ENCODE measurements around the gene TMTC2.

TMTC2 gene

DNA sequence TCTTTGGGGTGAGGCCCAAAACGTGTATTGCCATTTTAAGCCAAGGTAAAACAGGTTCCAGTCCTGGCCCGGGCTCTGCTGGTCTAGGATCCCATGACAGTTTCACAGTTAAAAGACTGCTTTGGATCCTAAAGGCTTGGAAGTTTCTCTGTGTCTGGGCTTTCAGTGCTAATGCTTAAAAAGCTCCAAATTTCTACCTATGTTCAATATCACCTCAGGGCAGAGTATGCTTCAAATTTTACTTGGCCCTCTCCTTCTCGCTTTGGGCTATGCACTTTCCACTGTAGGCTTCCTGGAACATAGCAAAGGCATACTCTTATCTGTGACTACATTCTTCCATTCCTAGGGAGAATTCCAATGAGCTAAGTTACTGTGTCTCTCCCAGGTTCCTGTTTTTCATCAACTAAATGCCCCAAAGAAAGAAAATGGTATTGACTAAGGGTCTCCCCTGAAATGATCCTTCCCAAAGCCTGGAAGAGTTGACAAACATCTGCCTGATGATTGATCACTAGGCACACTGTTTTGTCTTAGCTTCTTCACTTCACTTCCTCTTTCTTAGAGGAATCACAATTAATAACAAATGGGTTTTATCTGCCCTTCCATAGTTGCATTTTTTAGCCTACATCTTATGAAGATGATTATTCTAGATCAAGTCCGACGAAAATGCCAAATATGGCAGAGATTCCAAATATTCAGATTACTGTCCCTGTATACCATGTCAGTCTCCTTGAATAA is 79.4 kb downstream of the TMTC2 start:
- H4K8ac ChIP-seq (ENCODE audit: low read length): no peak overlapping the region
- H3K9ac ChIP-seq (ENCODE audit: low read length): no peak overlapping the region
- H3K9me3 ChIP-seq (ENCODE audit: control insufficient read depth, low read length): no peaks in the 10 kb centered on the region
- H3K79me1 ChIP-seq (replicated peaks; ENCODE audit: low read length, poor library complexity, severe bottlenecking): no peaks in the 10 kb centered on the region
- H3K27me3 ChIP-seq (ENCODE audit: control insufficient read depth in 1 of 2, insufficient read depth in 1 of 2, low read length in 2 of 2): no peaks in the 10 kb centered on the region
- no peak overlapping the region for H2AK5ac ChIP-seq (ENCODE audit: low read length, severe bottlenecking)
- H2BK15ac ChIP-seq (ENCODE audit: low read depth, poor library complexity, severe bottlenecking): no peak overlapping the region
- H2BK12ac ChIP-seq (ENCODE audit: low read length in 2 of 2): no peak overlapping the region
- H3K36me3 ChIP-seq (ENCODE audit: control insufficient read depth in 1 of 2, insufficient read depth in 2 of 2, low read depth in 1 of 2, low read length in 2 of 2): no peaks in the 10 kb centered on the region
- H3K18ac ChIP-seq (ENCODE audit: low read depth in 1 of 2, low read length in 2 of 2): no peak overlapping the region
- H3K4me1 ChIP-seq (ENCODE audit: control insufficient read depth, insufficient read depth, low read depth, low read length): no peaks in the 10 kb centered on the region
- 86% methylated on average over 5 of the region's 5 CpGs for WGBS
- H4K91ac ChIP-seq (ENCODE audit: low read length): no peak overlapping the region
- H2AFZ ChIP-seq (ENCODE audit: low read depth, low read length): no peak overlapping the region
- H3K27ac ChIP-seq (ENCODE audit: low read length, poor library complexity, severe bottlenecking): no peak overlapping the region
- no peak overlapping the region for H2BK120ac ChIP-seq (ENCODE audit: low read depth, low read length)
- no peak overlapping the region for H3K23ac ChIP-seq (ENCODE audit: low read length in 2 of 2)
- no peak for DNase-seq
- H2BK5ac ChIP-seq (ENCODE audit: low read depth, low read length, poor library complexity, severe bottlenecking): no peak overlapping the region
- H3K4me3 ChIP-seq (ENCODE audit: insufficient read depth in 1 of 2, low read depth in 1 of 2, low read length in 2 of 2): no peak overlapping the region
- H3K14ac ChIP-seq (ENCODE audit: low read length in 2 of 2): no peak overlapping the region
- H3K4me2 ChIP-seq (ENCODE audit: low read length, poor library complexity, severe bottlenecking): no peak overlapping the region
- no peak overlapping the region for H3K4ac ChIP-seq (ENCODE audit: low read depth in 1 of 2, low read length in 2 of 2)

DNA sequence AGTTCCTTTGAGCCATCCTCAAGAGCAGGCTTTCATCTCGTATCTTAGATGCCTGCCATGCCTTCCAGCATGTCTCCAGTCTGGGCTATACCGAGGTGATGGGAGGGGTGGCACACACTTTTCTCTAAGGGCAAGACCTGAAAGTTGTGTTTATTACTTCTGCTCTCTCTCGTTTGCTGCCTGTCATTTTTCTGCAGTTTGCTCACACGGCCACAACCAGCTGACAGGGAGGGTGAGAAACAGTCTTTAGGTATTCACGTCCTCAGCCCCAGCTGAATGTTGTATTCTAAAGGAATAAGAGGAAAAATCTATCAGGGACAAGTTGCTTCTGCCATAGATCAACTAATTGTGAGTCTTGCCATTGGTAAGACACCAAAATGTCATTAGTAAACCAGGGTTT is 88.0 kb downstream of the TMTC2 start:
- Histone ChIP-seq H3K4me3 (ENCODE audit: insufficient read depth in 1 of 2, low read depth in 1 of 2, low read length in 2 of 2) (no peak overlapping the region), H3K27me3 (ENCODE audit: control insufficient read depth in 1 of 2, insufficient read depth in 1 of 2, low read length in 2 of 2) (no peaks in the 10 kb centered on the region), H3K36me3 (ENCODE audit: control insufficient read depth in 1 of 2, insufficient read depth in 2 of 2, low read depth in 1 of 2, low read length in 2 of 2) (no peaks in the 10 kb centered on the region), H3K79me1 (replicated peaks; ENCODE audit: low read length, poor library complexity, severe bottlenecking) (no peaks in the 10 kb centered on the region), H4K8ac (ENCODE audit: low read length) (no peak overlapping the region), H3K4ac (ENCODE audit: low read depth in 1 of 2, low read length in 2 of 2) (no peak overlapping the region), H2AK5ac (ENCODE audit: low read length, severe bottlenecking) (no peak overlapping the region), H2BK12ac (ENCODE audit: low read length in 2 of 2) (no peak overlapping the region), H4K91ac (ENCODE audit: low read length) (no peak overlapping the region), H2BK15ac (ENCODE audit: low read depth, poor library complexity, severe bottlenecking) (no peak overlapping the region), H3K9ac (ENCODE audit: low read length) (no peak overlapping the region), H3K14ac (ENCODE audit: low read length in 2 of 2) (no peak overlapping the region), H2BK5ac (ENCODE audit: low read depth, low read length, poor library complexity, severe bottlenecking) (no peak overlapping the region), H2AFZ (ENCODE audit: low read depth, low read length) (no peak overlapping the region), H3K27ac (ENCODE audit: low read length, poor library complexity, severe bottlenecking) (no peak overlapping the region), H3K4me2 (ENCODE audit: low read length, poor library complexity, severe bottlenecking) (no peak overlapping the region), H3K9me3 (ENCODE audit: control insufficient read depth, low read length) (no peaks in the 10 kb centered on the region), H3K4me1 (ENCODE audit: control insufficient read depth, insufficient read depth, low read depth, low read length) (no peaks in the 10 kb centered on the region), H3K18ac (ENCODE audit: low read depth in 1 of 2, low read length in 2 of 2) (no peak overlapping the region), H2BK120ac (ENCODE audit: low read depth, low read length) (no peak overlapping the region), H3K23ac (ENCODE audit: low read length in 2 of 2) (no peak overlapping the region)
- DNase-seq: no peak
- WGBS: 77% methylated on average over 5 of the region's 5 CpGs

DNA sequence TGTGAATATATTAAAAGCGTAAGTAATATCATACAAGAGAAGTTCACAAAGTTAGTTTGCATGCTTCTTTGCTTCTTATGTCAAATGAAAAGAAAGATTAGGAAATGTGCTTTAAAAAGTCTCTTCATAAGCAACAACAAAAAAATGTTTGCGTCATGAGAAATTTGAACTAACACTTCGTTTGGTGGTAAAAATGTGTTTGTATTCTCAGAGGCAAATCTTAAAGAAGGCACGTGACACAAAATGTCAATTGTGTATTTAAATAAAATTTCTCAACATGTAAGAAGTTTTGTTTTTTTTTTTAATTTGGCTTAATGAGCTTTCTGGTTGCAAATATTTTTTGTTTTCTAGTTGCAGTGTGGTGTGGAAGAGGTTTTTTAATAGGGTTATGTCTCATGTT is 93.8 kb downstream of the TMTC2 start:
- peaks cover 3% of the 10 kb centered on the region for H3K79me1 ChIP-seq (replicated peaks; ENCODE audit: low read length, poor library complexity, severe bottlenecking)
- H2BK5ac ChIP-seq (ENCODE audit: low read depth, low read length, poor library complexity, severe bottlenecking): no peak overlapping the region
- no peak overlapping the region for H4K8ac ChIP-seq (ENCODE audit: low read length)
- no peak overlapping the region for H2AFZ ChIP-seq (ENCODE audit: low read depth, low read length)
- DNase-seq: no peak
- H3K9me3 ChIP-seq (ENCODE audit: control insufficient read depth, low read length): no peaks in the 10 kb centered on the region
- H4K91ac ChIP-seq (ENCODE audit: low read length): no peak overlapping the region
- no peak overlapping the region for H3K9ac ChIP-seq (ENCODE audit: low read length)
- H3K27ac ChIP-seq (ENCODE audit: low read length, poor library complexity, severe bottlenecking): no peak overlapping the region
- no peak overlapping the region for H2BK12ac ChIP-seq (ENCODE audit: low read length in 2 of 2)
- 96% methylated on average over 3 of the region's 4 CpGs for WGBS
- H3K23ac ChIP-seq (ENCODE audit: low read length in 2 of 2): no peak overlapping the region
- H3K4ac ChIP-seq (ENCODE audit: low read depth in 1 of 2, low read length in 2 of 2): no peak overlapping the region
- no peak overlapping the region for H3K4me2 ChIP-seq (ENCODE audit: low read length, poor library complexity, severe bottlenecking)
- H3K27me3 ChIP-seq (ENCODE audit: control insufficient read depth in 1 of 2, insufficient read depth in 1 of 2, low read length in 2 of 2): no peaks in the 10 kb centered on the region
- no peak overlapping the region for H3K4me3 ChIP-seq (ENCODE audit: insufficient read depth in 1 of 2, low read depth in 1 of 2, low read length in 2 of 2)
- no peaks in the 10 kb centered on the region for H3K36me3 ChIP-seq (ENCODE audit: control insufficient read depth in 1 of 2, insufficient read depth in 2 of 2, low read depth in 1 of 2, low read length in 2 of 2)
- no peak overlapping the region for H2BK15ac ChIP-seq (ENCODE audit: low read depth, poor library complexity, severe bottlenecking)
- H2AK5ac ChIP-seq (ENCODE audit: low read length, severe bottlenecking): no peak overlapping the region
- H2BK120ac ChIP-seq (ENCODE audit: low read depth, low read length): no peak overlapping the region
- H3K18ac ChIP-seq (ENCODE audit: low read depth in 1 of 2, low read length in 2 of 2): no peak overlapping the region
- no peaks in the 10 kb centered on the region for H3K4me1 ChIP-seq (ENCODE audit: control insufficient read depth, insufficient read depth, low read depth, low read length)
- no peak overlapping the region for H3K14ac ChIP-seq (ENCODE audit: low read length in 2 of 2)

DNA sequence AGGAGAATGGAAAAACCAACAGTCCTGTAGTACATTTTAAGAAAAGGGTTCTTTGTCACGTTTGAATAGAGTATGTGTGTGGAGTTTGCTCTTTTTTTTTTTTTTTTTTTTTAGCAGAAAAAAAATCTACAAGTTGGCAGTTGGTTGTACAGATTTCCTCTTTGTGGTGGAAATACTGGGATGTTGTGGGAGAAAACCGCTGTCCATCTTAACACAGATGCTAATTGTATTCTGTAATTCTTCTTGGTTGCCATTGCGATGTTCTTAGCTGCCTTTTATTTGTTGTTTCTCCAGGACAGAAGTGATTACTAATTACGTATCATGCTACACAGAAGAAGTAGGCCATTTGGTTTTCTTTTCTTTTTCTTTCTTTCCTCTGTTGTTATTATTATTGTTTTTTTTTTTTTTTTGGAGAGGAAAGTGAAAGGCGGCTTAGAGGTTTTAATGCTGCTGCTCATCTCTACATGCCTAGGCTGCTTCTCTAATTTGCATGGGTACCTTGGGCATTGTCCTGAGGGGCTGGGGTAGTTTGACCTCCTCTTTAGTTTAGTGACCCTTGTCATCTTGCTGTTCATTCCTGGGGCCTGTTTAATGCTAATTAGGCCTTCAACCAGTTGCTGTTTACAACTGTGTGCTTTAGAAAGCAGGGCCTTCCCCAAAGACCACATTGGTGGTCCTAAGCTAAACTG is 94.7 kb downstream of the TMTC2 start:
- Histone ChIP-seq H3K23ac (ENCODE audit: low read length in 2 of 2) (no peak overlapping the region), H2BK15ac (ENCODE audit: low read depth, poor library complexity, severe bottlenecking) (no peak overlapping the region), H2BK5ac (ENCODE audit: low read depth, low read length, poor library complexity, severe bottlenecking) (no peak overlapping the region), H3K18ac (ENCODE audit: low read depth in 1 of 2, low read length in 2 of 2) (no peak overlapping the region), H4K8ac (ENCODE audit: low read length) (no peak overlapping the region), H2BK120ac (ENCODE audit: low read depth, low read length) (no peak overlapping the region), H3K79me1 (replicated peaks; ENCODE audit: low read length, poor library complexity, severe bottlenecking) (peaks cover 3% of the 10 kb centered on the region), H3K4me2 (ENCODE audit: low read length, poor library complexity, severe bottlenecking) (no peak overlapping the region), H3K4me1 (ENCODE audit: control insufficient read depth, insufficient read depth, low read depth, low read length) (no peaks in the 10 kb centered on the region), H3K27ac (ENCODE audit: low read length, poor library complexity, severe bottlenecking) (no peak overlapping the region), H2AK5ac (ENCODE audit: low read length, severe bottlenecking) (no peak overlapping the region), H3K9ac (ENCODE audit: low read length) (no peak overlapping the region), H3K4me3 (ENCODE audit: insufficient read depth in 1 of 2, low read depth in 1 of 2, low read length in 2 of 2) (no peak overlapping the region), H3K27me3 (ENCODE audit: control insufficient read depth in 1 of 2, insufficient read depth in 1 of 2, low read length in 2 of 2) (no peaks in the 10 kb centered on the region), H3K4ac (ENCODE audit: low read depth in 1 of 2, low read length in 2 of 2) (no peak overlapping the region), H3K14ac (ENCODE audit: low read length in 2 of 2) (no peak overlapping the region), H4K91ac (ENCODE audit: low read length) (no peak overlapping the region), H2BK12ac (ENCODE audit: low read length in 2 of 2) (no peak overlapping the region), H3K36me3 (ENCODE audit: control insufficient read depth in 1 of 2, insufficient read depth in 2 of 2, low read depth in 1 of 2, low read length in 2 of 2) (no peaks in the 10 kb centered on the region), H2AFZ (ENCODE audit: low read depth, low read length) (no peak overlapping the region), H3K9me3 (ENCODE audit: control insufficient read depth, low read length) (no peaks in the 10 kb centered on the region)
- 84% methylated on average over 5 of the region's 5 CpGs for WGBS
- no peak for DNase-seq

Data from mesenchymal stem cell (in vitro differentiated cells and primary cell).